Activated CD8-positive, alpha-beta T cell treated with anti-CD3 and anti-CD28 coated beads for 36 hours (primary cell): Measurements from ENCODE around the gene SGMS1. TPM values are rescaled to one million over a fixed set of nuclear protein-coding genes. Genes with fewer than 3 reads are reported as not detected.

ENCODE experiments used
- ATAC-seq: fragments of 200-7000 bp; cut with Tn5 transposase; one replicate; pipeline ENCODE4 v1.10.0; 2021; ENCODE audit warnings: mild to moderate bottlenecking, moderate library complexity
- CTCF ChIA-PET: fragments of 350-600 bp; sonication (Branson Sonifier 250); formaldehyde crosslinking; loops from one replicate; lab custom pipeline; 2021; ENCODE audit warnings: antibody characterized with exemption; lab: Charles Lee
- POLR2A ChIA-PET: fragments of 350-600 bp; sonication (Branson Sonifier 250); formaldehyde crosslinking; loops from one replicate; lab custom pipeline; 2021; ENCODE audit warnings: antibody characterized with exemption; lab: Charles Lee
- DNase-seq: peaks from one replicate; pipeline ENCODE4 v3.0.0-alpha.2; 2020
- H3K27ac Mint-ChIP-seq: one replicate; pipeline ENCODE4 v1.8.0; 2021; ENCODE audit warnings: mild to moderate bottlenecking, mixed read lengths
- H3K27me3 Mint-ChIP-seq: one replicate; pipeline ENCODE4 v1.8.0; 2021; ENCODE audit warnings: mixed read lengths
- H3K36me3 Mint-ChIP-seq: one replicate; pipeline ENCODE4 v1.8.0; 2021; ENCODE audit warnings: low read depth, mixed read lengths
- H3K4me1 Mint-ChIP-seq: one replicate; pipeline ENCODE4 v1.8.0; 2021; ENCODE audit warnings: low read depth, mixed read lengths
- H3K4me3 Mint-ChIP-seq: one replicate; pipeline ENCODE4 v1.8.0; 2021; ENCODE audit warnings: mild to moderate bottlenecking, moderate library complexity, mixed read lengths
- H3K9me3 Mint-ChIP-seq: one replicate; pipeline ENCODE4 v1.8.0; 2021; ENCODE audit warnings: mixed read lengths
- CTCF ChIP-seq: fragments of 200-600 bp; IDR thresholded peaks from one replicate; pipeline ENCODE4 v1.8.0; 2022; ENCODE audit warnings: antibody characterized with exemption, mild to moderate bottlenecking
- intact Hi-C: fragments of 100-400 bp; cut with micrococcal nuclease; formaldehyde crosslinking; loops from one replicate; pipeline ENCODE4 v1.10.0; 2022
- total RNA-seq, 2 experiments: library from RNA; stranded (reverse); gene quantifications; one replicate each; pipeline ENCODE4 v1.2.3, GENCODE V29; 2021

The SGMS1 gene
- total RNA-seq, 2 experiments from 2014 or later = 9.0 to 10.6 TPM

- Mint-ChIP-seq H3K4me3 (no peak overlapping the region), H3K4me1 (peaks cover 16% of the 10 kb centered on the region), H3K9me3 (no peaks in the 10 kb centered on the region), H3K27me3 (no peaks in the 10 kb centered on the region), H3K27ac (no peak overlapping the region), H3K36me3 (no peaks in the 10 kb centered on the region)
- no peak for ATAC-seq
- no peak for TF ChIP-seq CTCF
- DNase-seq = no peak
- CTCF ChIA-PET = interaction anchor here (0.8 to 0.9 kb wide), 2 partner anchors 15 to 31 kb away, joined by 3 read pairs; no protein-coding TSS in a partner anchor
- POLR2A ChIA-PET = interaction anchor here (0.7 kb wide), 1 partner anchor 81 kb away, joined by 3 read pairs; no protein-coding TSS in a partner anchor
- intact Hi-C loops = no loop called here
Observed at GRCh38 chr10:50554995-50555568, 68.7 kb downstream of the SGMS1 start.

GRCh38 chr10:50554376-50554994 lies 69.3 kb downstream of the SGMS1 start:
- ATAC-seq (no peak), DNase-seq (no peak)
- CTCF ChIA-PET = interaction anchor here (1.1 to 1.8 kb wide), 2 partner anchors 11 to 42 kb away, joined by 3 to 12 read pairs; no protein-coding TSS in a partner anchor
- Mint-ChIP-seq H3K27me3 (no peaks in the 10 kb centered on the region), H3K9me3 (no peaks in the 10 kb centered on the region), H3K27ac (no peak overlapping the region), H3K4me1 (peaks cover 16% of the 10 kb centered on the region), H3K4me3 (no peak overlapping the region), H3K36me3 (peaks cover 2% of the 10 kb centered on the region)
- intact Hi-C loops = no loop called here
- no peak for TF ChIP-seq CTCF
- POLR2A ChIA-PET = no interaction called here

- H3K9me3 Mint-ChIP-seq = peaks cover 5% of the 10 kb centered on the region
- H3K4me1 Mint-ChIP-seq = peaks cover 24% of the 10 kb centered on the region
- DNase-seq = peak; percentile 56
- peak; percentile 23 for TF ChIP-seq CTCF
- ChIA-PET CTCF (interaction anchor here (0.6 to 1.8 kb wide), 13 partner anchors 9 to 101 kb away, joined by 3 to 12 read pairs (median 3); no protein-coding TSS in a partner anchor), POLR2A (interaction anchor here (0.9 to 1.5 kb wide), 2 partner anchors 61 to 83 kb away, joined by 3 read pairs; no protein-coding TSS in a partner anchor)
- H3K4me3 Mint-ChIP-seq = no peak overlapping the region
- ATAC-seq = peak; percentile 84
- no peaks in the 10 kb centered on the region for H3K27me3 Mint-ChIP-seq
- peaks cover 11% of the 10 kb centered on the region for H3K36me3 Mint-ChIP-seq
- intact Hi-C loops = no loop called here
- H3K27ac Mint-ChIP-seq = no peak overlapping the region
Observed at GRCh38 chr10:50552771-50553535, 70.8 kb downstream of the SGMS1 start.

GRCh38 chr10:50552308-50552707 lies 71.4 kb downstream of the SGMS1 start:
- Mint-ChIP-seq H3K9me3 (peaks cover 10% of the 10 kb centered on the region), H3K27me3 (no peaks in the 10 kb centered on the region), H3K27ac (no peak overlapping the region), H3K4me3 (no peak overlapping the region), H3K36me3 (peaks cover 17% of the 10 kb centered on the region), H3K4me1 (peaks cover 28% of the 10 kb centered on the region)
- ChIA-PET CTCF (interaction anchor here (1.0 to 1.7 kb wide), 5 partner anchors 14 to 101 kb away, joined by 3 to 5 read pairs (median 3); no protein-coding TSS in a partner anchor), POLR2A (interaction anchor here (1.5 to 1.8 kb wide), 2 partner anchors 11 to 83 kb away, joined by 3 to 4 read pairs; no protein-coding TSS in a partner anchor)
- ATAC-seq (no peak), DNase-seq (no peak)
- TF ChIP-seq CTCF = no peak
- intact Hi-C loops = no loop called here
